ENCODE results near the gene CRELD2.

CRELD2 gene

GRCh38 chr22:49946612-49947295 is 28.3 kb downstream of the CRELD2 start:
- DNase-seq (ENCODE audit: low read depth) = no peak
- H3K4me3 ChIP-seq (ENCODE audit: low read depth, low read length) = no peak overlapping the region
- TF ChIP-seq, protein P1, sequence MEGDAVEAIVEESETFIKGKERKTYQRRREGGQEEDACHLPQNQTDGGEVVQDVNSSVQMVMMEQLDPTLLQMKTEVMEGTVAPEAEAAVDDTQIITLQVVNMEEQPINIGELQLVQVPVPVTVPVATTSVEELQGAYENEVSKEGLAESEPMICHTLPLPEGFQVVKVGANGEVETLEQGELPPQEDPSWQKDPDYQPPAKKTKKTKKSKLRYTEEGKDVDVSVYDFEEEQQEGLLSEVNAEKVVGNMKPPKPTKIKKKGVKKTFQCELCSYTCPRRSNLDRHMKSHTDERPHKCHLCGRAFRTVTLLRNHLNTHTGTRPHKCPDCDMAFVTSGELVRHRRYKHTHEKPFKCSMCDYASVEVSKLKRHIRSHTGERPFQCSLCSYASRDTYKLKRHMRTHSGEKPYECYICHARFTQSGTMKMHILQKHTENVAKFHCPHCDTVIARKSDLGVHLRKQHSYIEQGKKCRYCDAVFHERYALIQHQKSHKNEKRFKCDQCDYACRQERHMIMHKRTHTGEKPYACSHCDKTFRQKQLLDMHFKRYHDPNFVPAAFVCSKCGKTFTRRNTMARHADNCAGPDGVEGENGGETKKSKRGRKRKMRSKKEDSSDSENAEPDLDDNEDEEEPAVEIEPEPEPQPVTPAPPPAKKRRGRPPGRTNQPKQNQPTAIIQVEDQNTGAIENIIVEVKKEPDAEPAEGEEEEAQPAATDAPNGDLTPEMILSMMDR (IDR thresholded peaks at IDR 0.05; ENCODE audit: insufficient read depth, low read depth, low read length, missing control alignments) = no peak

- TF ChIP-seq, protein P1 (IDR thresholded peaks at IDR 0.05; ENCODE audit: insufficient read depth, low read depth, low read length, missing control alignments) = no peak
- DNase-seq (ENCODE audit: low read depth) = no peak
- H3K4me3 ChIP-seq (ENCODE audit: low read depth, low read length) = no peak overlapping the region
Observed at GRCh38 chr22:49947296-49947622, 28.8 kb downstream of the CRELD2 start.

GRCh38 chr22:49948116-49948957 is 29.9 kb downstream of the CRELD2 start:
- no peak for DNase-seq (ENCODE audit: low read depth)
- TF ChIP-seq, protein P1 (IDR thresholded peaks at IDR 0.05; ENCODE audit: insufficient read depth, low read depth, low read length, missing control alignments) = no peak
- H3K4me3 ChIP-seq (ENCODE audit: low read depth, low read length) = no peak overlapping the region

- TF ChIP-seq, protein P1 (IDR thresholded peaks at IDR 0.05; ENCODE audit: insufficient read depth, low read depth, low read length, missing control alignments) = no peak
- no peak for DNase-seq (ENCODE audit: low read depth)
- H3K4me3 ChIP-seq (ENCODE audit: low read depth, low read length) = no peak overlapping the region
Observed at GRCh38 chr22:49948958-49949913, 30.8 kb downstream of the CRELD2 start.

DNA sequence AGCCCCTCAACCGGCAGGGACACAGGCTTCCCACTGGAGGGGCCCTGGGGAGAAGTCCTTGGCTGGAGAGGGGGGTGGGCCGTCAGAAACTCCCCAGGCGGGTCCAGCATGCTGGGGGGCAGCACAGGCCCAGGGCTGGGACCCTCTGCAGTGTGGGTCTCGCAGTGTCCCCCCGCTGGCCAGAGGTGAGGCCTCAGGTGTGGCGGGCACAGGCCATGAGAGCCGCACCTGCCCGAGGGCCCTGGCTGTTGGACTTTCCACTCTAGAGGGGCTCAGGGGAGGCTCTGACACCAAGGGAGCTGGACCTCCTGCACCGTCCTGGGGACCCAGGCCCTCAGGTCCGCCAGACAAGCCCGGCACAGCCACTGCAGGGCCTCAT is 31.5 kb downstream of the CRELD2 start:
- DNase-seq (ENCODE audit: low read depth) = no peak
- TF ChIP-seq, protein P1 (IDR thresholded peaks at IDR 0.05; ENCODE audit: insufficient read depth, low read depth, low read length, missing control alignments) = no peak
- no peak overlapping the region for H3K4me3 ChIP-seq (ENCODE audit: low read depth, low read length)

DNA sequence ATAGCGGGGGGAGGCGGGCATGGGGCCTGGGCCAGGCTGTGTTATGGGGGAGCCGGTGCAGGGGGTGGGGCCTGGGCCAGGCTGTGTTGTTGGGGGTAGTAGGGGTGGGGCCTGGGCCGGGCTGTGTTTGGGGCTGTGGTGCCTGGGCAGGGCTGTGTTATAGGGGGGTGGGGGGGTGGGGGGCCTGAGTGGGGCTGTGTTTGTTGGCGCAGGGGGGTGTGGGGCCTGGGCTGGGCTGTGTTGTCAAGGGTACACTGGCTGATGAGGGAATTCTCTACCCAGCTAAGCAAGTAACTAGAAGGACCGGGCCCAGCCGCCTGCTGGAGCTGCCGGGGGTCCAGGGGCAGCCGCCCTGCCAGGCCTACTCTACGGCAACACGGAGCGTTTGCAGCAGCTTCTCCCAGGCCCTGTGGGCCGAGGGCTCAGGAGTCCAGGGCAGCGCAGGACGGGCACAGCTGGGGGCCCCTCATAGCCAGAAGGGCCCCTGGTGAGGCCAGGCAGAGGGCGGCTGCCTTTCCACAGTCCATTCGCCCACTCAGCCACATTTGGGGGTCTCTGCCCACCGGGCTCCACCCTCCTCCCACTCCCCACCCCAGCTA is 32.1 kb downstream of the CRELD2 start:
- DNase-seq (ENCODE audit: low read depth) = no peak
- no peak overlapping the region for H3K4me3 ChIP-seq (ENCODE audit: low read depth, low read length)
- TF ChIP-seq, protein P1 (IDR thresholded peaks at IDR 0.05; ENCODE audit: insufficient read depth, low read depth, low read length, missing control alignments) = no peak

Measured in GM12865 (cell line).